Brain microvascular endothelial cell (primary cell): ENCODE data around the gene KIF21A.

ENCODE experiments used
- DNase-seq: peaks from one replicate; pipeline ENCODE4 v3.0.0-alpha.2; 2020
- H3K27ac ChIP-seq: fragments of 250-450 bp; sonication (Bioruptor Pico); 2 replicates; pipeline ENCODE4 v1.5.1; 2020; ENCODE audit warnings: mild to moderate bottlenecking, moderate library complexity
- H3K27me3 ChIP-seq: fragments of 250-450 bp; sonication (Bioruptor Pico); replicated peaks from 2 replicates; pipeline ENCODE4 v1.5.1; 2020; ENCODE audit warnings: mild to moderate bottlenecking
- H3K36me3 ChIP-seq: fragments of 250-450 bp; sonication (Bioruptor Pico); replicated peaks from 2 replicates; pipeline ENCODE4 v1.5.1; 2020; ENCODE audit warnings: mild to moderate bottlenecking
- H3K4me3 ChIP-seq: 2 replicates; pipeline ENCODE4 v1.5.1; 2011; ENCODE audit warnings: low read depth, mild to moderate bottlenecking, control low read depth, low read length, moderate library complexity
- CTCF ChIP-seq: IDR thresholded peaks from 2 replicates; pipeline ENCODE4 v1.5.1; 2011; ENCODE audit warnings: low read depth, mild to moderate bottlenecking, moderate library complexity, low read length, control low read depth, inconsistent platforms; ENCODE audit errors: missing control alignments
- in situ Hi-C: cut with HindIII; loops from 2 replicates; pipeline ENCODE4 v1.10.0; 2017; ENCODE audit warnings: low sequenced_read_pairs, low pct_ligation_motif_present

The KIF21A gene

GRCh38 chr12:39329018-39329417, 113.9 kb downstream of the KIF21A start:
- no peaks in the 10 kb centered on the region for H3K36me3 ChIP-seq
- H3K27me3 ChIP-seq, result no peaks in the 10 kb centered on the region
- TF ChIP-seq CTCF, result no peak
- H3K4me3 ChIP-seq, result no peak overlapping the region
- peak; percentile 15 for DNase-seq
- H3K27ac ChIP-seq, result no peak overlapping the region
- in situ Hi-C loops, result no loop called here

- in situ Hi-C loops, result no loop called here
- Histone ChIP-seq H3K27me3 (no peaks in the 10 kb centered on the region), H3K36me3 (no peaks in the 10 kb centered on the region), H3K4me3 (no peak overlapping the region), H3K27ac (no peak overlapping the region)
- no peak for DNase-seq
- no peak for TF ChIP-seq CTCF
Measured at GRCh38 chr12:39327965-39328364, 115.0 kb downstream of the KIF21A start.

DNA sequence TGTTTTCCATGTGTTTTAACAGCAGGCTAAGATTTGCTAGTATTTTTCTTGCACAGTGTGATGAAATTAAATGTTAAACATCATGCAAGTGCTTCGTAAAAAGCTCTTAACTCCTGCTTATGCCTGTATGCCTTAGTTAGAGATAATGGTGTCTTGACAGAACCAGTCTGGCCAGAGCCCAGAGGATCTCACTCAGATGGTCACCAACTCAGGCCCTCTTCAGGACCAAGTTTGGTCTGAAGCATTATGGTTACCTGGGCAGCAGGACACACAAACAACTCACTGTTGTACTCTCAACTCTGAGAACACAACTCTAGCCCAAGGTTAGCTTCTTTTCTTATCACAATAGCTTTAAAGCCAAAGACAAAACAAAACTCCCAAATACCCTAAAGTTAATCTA, 115.4 kb downstream of the KIF21A start:
- no peaks in the 10 kb centered on the region for H3K36me3 ChIP-seq
- in situ Hi-C loops, result no loop called here
- no peaks in the 10 kb centered on the region for H3K27me3 ChIP-seq
- DNase-seq, result no peak
- no peak for TF ChIP-seq CTCF
- H3K27ac ChIP-seq, result no peak overlapping the region
- H3K4me3 ChIP-seq, result no peak overlapping the region

DNA sequence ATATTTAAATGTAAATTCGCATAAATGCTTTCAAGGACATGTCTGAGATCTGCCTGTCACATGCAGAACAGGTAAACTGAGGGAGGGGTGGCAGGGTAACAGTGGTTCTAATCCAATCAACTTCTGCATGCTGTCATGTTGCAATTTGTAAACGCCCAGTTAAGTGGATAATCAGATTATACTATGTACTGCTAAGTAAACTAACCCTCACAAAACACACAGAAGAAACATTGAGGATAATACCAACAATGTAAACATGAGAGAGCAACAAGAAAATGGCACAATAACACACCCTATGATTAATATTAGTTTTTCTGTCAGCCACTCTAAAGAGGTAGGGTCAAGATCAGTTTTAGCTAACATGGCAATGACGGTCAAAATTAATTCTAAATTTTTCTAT, 123.7 kb downstream of the KIF21A start:
- DNase-seq, result no peak
- Histone ChIP-seq H3K27me3 (no peaks in the 10 kb centered on the region), H3K36me3 (no peaks in the 10 kb centered on the region), H3K4me3 (no peak overlapping the region), H3K27ac (no peak overlapping the region)
- no peak for TF ChIP-seq CTCF
- in situ Hi-C loops, result no loop called here

DNA sequence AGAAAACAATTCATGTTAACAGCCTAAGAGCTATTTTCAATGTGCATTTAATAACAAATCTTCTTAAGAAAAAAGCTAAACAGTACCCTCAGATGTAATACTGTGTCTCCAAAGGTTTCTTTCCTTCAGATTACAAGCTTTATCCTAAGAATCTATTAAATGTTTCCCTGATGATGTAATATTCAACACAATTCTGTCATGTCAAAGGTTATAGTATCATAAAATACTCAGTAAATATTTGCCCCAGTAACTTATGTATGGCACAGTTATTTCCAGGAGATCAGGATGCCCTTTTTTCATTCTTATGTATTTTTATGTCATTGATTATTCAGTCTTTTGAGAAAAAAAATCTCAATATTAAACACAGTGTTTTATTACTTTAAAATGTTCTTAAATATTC, 128.4 kb downstream of the KIF21A start:
- Histone ChIP-seq H3K4me3 (no peak overlapping the region), H3K36me3 (no peaks in the 10 kb centered on the region)
- TF ChIP-seq CTCF, result no peak

DNA sequence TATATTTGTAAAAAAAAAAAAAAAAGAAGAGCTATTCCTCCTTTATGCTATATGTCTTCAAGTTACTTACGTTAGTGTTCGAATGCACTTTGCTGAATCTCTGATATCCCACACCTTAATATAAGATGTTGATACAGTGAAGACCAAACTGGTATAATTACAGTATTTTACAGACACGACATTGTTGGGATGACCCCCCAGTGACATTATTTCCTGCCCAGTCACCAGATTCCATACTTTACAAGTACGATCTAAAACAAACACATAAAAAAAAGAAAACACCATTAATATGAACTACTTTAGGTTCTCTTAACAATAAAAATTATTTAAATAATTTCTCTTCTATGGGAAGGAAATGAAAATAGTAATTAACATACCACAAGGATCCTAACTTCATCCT, 133.4 kb downstream of the KIF21A start:
- Histone ChIP-seq H3K36me3 (no peaks in the 10 kb centered on the region), H3K27ac (no peak overlapping the region), H3K4me3 (no peak overlapping the region), H3K27me3 (no peaks in the 10 kb centered on the region)
- DNase-seq, result no peak
- no peak for TF ChIP-seq CTCF
- in situ Hi-C loops, result no loop called here

More for the DNA sequence above, 128.4 kb downstream of the KIF21A start:
- H3K27ac ChIP-seq, result no peak overlapping the region
- H3K27me3 ChIP-seq, result no peaks in the 10 kb centered on the region
- in situ Hi-C loops, result no loop called here
- no peak for DNase-seq
